SK-N-DZ (cell line): ENCODE measurements around the gene ATP6AP2.
"Not testable (repeated sequence)": the region's sequence is repeated elsewhere in the genome, so short reads cannot be mapped to it uniquely, and the experiment has no call there.

Source experiments
- DNase-seq: peaks from one replicate; pipeline ENCODE4 v3.0.0-alpha.2; 2015; ENCODE audit warnings: low spot score

ATP6AP2 gene

DNA sequence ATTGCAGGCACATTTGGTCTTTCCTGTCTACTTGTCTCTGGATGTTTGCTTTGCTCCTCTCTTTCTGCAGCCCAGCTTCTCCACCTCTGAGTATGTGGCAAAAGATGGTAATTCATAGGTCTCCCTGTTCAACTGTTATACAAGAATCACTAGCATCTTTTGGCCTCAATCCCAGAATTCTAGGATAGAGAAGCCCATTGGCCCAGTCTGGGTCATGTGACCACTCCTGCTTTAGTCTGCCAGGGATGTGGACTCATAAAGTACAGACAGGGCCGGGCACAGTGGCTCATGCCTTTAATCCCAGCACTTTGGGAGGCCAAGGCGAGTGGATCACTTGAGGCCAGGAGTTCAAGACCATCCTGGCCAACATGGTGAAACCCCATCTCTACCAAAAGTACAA is 5.4 kb upstream of the ATP6AP2 start:
- peak; percentile 27 for DNase-seq

DNA sequence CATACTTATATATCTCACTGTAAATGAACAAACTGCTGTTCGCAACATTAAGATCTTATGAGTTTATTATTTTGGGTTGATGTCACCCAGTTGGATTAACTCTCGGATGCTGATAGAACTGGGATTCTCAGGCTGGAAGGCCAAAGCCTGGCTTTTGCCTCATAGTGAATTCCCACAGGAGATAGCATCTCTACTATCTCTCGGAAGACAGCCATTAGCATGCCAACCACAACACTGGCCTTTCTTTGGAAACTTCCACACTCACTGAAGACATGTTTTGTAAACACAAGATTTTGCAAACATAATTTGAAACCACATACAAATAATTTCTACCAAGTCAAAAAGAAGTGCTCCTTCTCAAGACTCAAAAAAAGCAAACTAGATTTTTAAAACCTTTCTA is 4.5 kb upstream of the ATP6AP2 start:
- no peak for DNase-seq

DNA sequence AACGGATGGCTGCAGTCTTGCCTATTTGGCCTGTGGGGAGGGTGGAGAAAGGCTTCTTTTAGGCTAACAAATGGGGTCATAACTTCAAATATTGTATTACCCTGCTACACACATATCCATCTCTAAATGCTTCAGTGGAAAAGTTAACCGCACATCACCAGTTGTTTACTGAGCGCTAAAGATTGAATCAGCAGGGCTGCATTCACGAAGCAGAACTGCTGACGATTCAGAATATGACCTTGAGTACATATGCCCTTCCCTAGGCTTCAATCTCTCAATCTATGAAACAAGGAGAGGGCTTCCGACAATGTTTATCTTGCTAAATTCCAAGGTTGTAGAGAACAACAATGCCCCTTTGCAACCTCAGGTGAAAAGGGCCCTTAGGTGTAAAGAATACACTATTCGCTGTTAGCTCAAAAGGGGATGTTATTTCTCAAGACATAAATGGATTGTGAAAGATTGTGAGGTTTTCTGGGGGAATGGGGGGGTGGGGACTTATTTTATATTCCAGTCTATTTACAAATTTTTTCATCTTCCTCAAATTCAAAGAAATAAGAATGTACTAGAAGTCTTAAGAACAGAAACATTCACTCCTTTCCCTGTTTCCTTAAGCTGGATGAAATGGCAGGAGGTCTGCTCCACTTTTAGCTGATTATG is 2.6 kb upstream of the ATP6AP2 start:
- no peak for DNase-seq

DNA sequence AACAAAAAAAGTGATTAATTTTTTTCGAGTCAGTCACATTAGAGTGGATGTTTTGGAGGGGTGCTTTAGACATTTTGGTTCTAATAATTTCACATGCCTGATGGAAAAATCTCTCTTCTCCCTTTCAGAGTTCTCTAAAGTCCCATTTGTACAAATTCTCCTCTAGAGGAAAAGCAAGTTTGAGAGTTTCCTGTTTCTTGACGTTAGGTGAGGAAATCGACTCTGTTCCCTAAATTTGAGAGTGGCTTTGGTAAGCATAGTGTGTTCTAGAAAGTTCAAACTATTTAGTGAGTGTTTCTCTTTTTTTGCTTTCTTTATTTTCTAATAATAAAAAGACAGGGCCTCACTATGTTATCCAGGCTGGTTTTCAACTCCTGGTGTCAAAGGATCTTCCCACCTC is 1.6 kb upstream of the ATP6AP2 start:
- no peak for DNase-seq

DNA sequence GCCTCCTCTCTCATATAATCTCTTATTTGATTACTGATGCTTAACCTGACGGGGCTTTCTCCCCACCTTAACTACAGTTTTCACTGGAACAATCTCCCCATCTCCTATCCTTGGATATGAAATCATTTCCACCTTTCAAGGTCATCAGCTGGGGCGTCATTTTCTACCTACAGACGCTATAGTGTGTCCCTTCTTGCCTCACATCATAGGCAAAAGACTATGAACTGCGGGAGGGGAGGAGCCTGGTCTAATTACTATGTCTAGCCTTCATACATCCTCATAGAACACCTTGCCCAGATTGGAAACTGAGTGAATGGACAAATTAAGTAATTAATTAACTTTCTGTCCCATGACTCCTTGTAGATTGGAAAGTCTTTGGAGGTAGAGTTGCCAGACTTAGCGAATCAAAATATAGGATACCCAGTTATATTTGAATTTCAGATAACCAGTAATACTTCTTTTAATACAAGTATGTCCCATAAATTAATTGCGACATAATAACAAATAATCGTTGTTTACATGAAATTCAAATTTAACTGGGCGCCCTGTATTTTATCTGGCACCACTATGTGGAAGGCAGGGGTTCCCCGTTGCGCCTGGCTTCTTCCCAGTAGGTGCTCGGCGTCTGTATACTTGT is 752 bp upstream of the ATP6AP2 start:
- no peak for DNase-seq

DNA sequence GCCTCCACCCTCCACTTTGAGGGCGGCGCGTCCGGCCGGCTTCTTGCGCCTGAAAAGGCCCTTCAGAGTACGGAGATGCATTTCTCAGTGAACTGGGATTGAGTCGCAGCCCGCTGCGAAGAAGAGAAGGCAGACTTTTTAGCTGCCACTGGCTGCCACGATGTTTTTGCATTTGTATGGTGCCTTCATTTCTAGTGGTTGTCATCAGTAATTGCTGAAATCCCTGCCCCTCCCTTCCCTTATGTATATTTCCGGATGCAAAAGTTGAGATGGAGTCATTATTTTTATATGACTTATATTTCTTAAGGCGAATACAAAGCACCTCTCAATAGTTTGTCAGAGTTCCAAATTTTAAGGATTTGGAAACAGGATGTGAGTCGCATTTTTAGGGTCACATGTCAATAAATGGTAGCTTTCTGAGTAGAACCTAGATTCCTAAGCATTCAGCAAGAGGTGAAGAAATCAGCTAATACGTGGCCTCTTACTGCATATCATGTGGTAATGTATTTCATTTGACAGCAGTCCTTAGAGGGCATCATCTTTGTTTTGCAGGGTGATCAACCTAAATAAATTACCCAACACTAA is 658 bp downstream of the ATP6AP2 start:
- DNase-seq = no peak

DNA sequence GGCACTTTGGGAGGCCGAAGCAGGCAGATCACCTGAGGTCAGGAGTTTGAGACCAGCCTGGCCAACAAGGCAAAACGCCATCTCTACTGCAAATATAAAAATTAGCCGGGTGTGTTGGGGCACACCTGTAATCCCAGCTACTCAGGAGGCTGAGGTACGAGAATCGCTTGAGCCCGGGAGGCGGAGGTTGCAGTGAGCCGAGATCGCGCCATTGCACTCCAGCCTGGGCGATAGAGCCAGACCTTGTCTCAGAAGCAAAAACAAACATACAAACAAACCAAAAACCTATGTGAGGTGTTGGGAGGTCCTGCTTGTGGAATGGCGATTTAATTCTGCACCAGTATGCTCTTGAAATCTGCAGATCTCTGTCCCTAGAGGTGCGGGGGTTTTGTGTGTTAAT is 1.4 kb downstream of the ATP6AP2 start:
- not testable (repeated sequence) for DNase-seq

DNA sequence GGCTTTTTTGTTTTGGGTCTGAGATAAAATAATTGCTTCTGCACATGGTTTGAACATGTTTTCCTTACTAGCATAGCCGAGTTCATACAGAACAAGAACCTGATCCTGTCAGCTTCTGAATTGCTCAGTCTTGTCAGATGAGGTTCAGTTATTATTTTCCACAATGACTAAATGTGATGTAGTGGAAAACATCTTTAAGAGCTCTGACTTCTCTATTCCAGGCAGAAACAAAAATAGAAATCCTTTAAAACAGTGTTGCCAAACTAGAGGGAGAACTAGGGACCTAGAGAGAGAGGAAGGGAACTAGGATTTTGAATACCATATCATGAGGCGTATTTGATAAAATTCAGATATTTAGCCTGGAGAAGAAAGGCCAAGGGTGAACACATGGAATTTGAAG is 2.0 kb downstream of the ATP6AP2 start:
- no peak for DNase-seq

DNA sequence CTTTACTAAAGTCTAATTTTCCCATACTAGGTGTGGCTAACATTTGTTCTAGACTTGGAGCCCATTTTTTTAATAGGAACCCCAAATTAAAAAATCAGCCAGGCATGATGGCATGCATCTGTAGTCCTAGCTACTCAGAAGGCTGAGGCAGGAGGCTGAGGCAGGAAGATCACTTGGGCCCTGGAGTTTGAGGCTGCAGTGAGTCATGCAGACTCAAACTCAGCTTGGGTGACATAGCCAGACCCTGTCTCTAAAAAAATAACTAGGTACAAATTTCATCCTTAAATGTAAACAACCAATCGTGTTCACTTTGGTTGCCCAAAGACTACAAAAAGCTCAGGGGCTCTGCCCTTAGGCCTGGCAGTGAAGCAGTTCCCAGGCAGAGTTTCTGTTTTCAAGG is 6.9 kb downstream of the ATP6AP2 start:
- not testable (repeated sequence) for DNase-seq

DNA sequence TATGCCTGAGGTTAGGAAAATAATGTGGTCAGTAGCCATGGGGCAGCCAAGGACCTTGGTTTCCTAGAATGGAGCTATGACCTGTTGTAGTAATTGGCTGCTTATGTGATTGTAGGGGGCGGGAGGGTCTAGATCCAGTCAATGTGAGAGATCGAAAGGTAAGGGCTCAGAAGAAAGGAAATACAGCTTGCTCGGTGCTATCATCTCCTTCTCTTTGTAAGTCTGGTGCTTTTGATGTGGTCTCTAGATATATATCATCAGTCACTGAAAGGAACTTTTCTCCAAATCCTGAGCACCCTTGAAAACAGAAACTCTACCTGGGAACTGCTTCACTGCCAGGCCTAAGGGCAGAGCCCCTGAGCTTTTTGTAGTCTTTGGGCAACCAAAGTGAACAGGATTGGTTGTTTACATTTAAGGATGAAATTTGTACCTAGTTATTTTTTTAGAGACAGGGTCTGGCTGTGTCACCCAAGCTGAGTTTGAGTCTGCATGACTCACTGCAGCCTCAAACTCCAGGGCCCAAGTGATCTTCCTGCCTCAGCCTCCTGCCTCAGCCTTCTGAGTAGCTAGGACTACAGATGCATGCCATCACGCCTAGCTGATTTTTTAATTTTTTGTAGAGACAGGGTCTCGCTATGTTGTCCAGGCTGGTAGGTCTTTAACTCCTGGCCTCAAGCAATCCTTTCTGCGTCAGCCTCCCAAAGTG is 9.0 kb downstream of the ATP6AP2 start:
- not testable (repeated sequence) for DNase-seq

DNA sequence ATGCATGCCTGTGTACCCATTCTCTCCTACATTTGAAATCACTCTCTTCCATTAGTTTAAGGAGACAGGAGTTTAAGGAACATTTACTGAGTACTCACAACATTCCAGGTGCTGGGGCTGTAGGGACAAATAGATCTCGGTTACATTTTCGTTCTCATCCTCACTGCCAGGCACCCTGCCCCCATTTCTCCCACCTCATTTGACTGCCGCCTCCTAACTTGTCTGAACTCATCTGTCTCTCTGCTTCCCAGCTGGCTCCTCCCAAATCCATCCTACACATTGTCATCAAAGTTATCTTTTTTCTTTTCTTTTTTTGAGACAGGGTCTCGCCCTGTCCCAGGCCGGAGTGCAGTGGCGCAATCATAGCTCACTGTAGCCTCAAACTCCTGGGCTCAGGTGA is 22.7 kb downstream of the ATP6AP2 start:
- DNase-seq = no peak

DNA sequence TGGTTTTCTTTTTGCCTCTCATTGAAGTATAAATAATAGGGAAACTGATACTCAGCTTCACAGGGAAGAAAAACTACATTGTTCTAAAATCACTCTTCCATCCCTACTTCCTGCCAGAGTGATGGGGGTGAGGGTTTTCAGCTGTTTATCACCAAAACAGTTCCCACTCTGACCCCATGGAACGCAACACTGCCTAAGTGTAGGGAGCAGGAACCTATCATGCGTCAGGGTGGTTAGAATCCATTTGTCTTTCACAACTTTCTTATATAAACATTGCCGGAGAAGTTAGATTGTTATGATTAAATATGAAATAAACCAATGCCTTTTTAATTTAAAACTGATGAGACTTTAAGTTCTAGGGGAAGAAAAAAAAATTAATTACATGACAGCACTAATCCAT is 26.6 kb downstream of the ATP6AP2 start:
- DNase-seq = no peak

DNA sequence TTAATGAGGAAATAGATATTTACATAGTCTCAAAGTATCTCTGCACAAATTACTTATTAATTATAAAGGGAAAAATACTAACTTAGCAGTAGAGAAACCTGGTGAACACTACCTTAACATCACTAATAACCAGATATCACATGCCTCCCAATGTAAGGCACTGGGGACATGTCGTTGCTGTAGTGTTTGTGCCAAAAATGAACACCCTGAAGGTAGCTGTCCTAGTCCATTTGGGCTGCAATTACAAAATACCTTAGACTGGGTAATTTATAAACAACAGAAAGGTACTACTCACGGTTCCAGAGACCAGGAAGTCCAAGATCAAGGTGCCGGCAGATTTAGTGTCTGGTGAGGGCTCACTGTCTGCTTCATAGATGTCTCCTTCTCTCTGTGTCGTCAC is 31.7 kb downstream of the ATP6AP2 start:
- DNase-seq = no peak

DNA sequence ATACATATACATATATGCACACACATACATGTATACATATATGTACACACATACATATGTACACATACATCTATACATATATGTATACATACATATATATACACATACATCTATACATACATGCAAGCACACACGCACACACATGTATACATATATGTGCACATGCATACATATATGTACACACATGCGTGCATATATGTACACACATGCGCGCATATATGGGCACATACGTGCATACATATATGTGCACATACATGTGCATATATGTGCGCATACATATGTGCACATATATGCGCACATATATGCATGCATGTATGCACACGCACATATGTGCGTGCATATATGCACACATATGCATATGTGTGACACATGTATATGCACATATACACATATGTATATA is 35.2 kb downstream of the ATP6AP2 start:
- DNase-seq = no peak

DNA sequence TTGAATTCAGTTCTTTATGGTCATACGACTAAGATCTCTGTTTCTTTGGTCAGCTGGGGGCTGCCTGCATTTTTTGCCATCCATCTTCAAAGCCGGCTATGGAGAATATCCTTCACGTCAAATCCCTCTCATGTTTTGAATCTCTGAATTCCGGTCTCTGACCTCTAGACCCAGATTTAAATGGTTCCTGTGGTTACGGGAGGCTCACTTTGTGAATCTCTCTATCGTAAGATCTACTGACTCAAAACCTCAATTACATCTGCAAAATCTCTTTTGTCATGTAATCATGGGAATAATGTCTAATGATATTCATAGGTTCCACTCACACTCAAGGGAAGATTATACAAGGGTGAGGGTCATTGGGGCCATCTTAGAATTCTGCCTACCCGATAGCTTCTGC is 36.8 kb downstream of the ATP6AP2 start:
- no peak for DNase-seq

DNA sequence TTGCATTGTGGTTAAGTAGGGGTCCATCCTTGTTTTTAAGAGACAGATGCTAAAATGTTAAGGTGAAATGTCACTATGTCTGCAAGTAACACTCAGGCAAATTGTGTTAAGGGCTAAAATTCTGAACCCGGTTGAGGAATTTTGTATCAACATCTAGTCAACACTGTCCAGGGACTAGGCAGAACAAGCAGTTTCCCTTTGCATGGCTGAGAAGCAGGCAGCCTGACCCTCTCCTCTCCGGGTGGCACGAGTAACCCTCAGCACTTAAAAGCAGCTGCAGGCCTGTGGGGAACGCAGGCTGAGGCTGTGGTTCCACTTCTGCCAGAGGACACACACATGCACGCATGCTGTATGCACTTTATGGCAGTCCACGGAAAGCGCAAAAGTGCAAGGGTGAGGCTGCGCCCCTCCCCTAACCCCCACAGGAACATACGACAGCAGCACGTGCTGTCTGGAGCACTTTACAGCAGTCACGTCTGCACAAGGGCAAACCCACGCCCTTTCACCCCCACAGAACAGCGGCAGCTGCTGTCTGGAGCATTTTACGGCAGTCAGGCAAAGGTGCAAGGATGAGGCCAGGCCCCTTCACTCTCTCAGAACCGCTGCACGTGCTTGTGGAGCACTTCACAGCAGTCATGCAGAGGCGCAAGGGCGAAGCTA is 41.8 kb downstream of the ATP6AP2 start:
- DNase-seq = peak; percentile 1

DNA sequence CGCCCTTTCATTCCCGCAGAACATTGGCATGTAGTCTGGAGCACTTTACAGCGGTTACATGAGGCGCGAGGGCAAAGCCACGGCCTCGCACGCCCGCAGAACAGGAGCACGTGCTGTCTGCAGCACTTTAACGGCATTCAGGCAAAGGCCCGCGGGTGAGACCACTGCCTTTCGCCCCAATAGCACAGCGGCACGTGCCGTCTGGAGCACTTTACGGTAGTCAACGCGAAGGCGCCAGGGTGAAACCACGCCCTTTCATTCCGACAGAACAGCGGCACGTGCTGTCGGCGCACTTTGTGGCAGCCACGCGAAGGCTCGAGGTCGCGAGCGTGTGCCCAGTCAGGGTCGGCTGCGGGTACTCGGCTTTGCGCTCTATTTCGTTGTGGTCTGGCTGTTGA is 42.4 kb downstream of the ATP6AP2 start, which contains the start of gene MPC1L:
Gene MPC1L (plus strand): TSS at position 290 of the 398 bp plus-strand sequence. CDS start 138 bp downstream, outside the sequence.
- no peak for DNase-seq

DNA sequence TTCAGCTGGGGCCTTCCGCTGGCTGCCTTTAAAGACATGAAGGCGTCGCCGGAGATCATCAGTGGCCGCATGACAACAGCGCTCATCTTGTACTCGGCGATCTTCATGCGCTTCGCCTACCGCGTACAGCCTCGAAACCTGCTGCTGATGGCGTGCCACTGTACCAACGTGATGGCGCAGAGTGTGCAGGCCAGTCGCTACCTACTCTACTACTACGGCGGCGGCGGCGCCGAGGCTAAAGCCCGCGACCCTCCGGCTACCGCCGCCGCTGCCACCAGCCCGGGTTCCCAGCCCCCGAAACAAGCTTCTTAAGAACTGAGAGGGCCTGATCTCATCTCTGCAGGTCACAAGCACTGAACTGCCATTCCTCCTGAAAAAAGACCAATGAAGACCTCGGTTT is 42.9 kb downstream of the ATP6AP2 start:
- DNase-seq = no peak

DNA sequence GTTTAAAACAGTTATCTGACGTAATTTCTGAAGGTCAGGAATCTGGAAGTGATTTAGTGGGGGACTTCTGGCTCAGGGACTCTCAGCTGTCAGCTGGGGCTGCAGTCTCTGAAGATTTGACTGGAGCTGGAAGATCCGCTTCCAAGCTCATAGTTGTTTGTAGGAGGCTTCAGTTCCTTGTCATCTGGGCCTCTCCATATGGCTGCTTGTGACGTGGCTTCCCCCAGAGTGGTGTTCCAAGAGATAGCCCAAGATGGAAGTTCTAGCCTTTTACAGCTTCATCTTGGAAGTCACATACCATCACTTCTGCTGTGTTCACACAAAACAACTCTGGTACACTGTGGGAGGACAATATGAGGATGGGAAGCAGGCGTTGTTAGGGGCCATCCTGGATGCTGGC is 44.5 kb downstream of the ATP6AP2 start:
- DNase-seq = no peak

DNA sequence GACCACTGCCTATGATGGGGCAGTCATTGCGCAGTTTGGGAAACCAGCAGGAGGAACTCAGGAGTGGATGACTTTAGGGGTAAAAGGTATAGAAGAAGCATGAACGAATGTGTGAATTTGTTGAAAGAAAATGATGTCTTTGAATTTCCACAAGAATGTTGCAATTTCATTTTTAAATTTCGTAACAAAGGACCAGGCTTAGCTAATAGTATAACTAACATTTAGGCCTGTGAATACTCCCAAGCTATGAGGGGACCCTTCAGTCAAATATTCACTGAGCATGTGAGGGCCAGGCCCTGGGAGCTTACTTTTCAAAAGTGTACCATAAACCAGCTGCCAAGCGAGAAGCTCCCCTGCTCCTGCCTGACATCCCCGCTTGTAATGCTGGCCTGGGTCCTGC is 47.7 kb downstream of the ATP6AP2 start:
- no peak for DNase-seq

DNA sequence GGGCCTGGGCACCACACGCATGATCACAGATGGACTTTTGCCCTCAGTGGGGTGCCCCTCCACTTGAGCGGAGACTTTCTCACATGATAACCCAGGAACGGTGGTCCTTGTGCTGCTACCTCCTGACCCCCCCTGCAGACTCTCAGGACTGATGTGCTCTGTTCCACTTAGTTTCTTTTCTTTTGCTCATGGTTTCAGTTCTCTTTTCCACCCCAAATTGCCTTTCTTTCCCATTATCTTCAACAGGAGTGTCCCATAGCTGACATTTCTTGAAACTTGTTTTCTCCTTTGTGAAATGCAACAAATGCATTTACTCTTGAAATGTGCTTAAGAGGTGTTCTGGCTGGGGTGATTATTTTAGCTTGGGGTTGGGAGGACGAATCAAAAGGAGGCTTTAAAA is 51.4 kb downstream of the ATP6AP2 start:
- DNase-seq = no peak

DNA sequence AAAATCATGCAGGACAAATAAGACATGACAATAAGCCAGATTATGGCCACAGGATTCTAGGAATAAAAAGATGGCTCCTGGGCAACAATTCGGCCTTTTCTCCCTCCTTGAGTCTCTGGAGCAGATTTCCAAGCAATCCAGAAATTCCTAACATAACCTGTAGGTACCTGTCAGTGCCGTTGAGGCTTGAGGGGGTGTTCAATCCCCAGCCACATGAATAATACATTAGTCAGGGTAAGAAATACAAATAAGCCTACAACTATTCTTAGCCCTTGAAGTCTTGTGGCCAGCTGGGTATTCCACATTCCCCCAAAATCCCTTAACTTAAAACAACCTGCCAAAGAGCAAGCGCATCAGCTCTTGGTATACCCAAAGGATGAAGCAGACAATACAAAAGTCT is 56.9 kb downstream of the ATP6AP2 start:
- DNase-seq = no peak
